COLO668 (cell line): ENCODE data around the gene C2CD2.
A peak's percentile ranks its signal among the peaks of the same experiment; 100 is the strongest.
"Not testable (repeated sequence)": the region's sequence is repeated elsewhere in the genome, so short reads cannot be mapped to it uniquely, and the experiment has no call there.

ENCODE experiments used
- DNase-seq: peaks from one replicate; lab custom pipeline; 2025; ENCODE audit not compliant: unreplicated experiment; lab: John Stamatoyannopoulos, UW

Gene C2CD2

DNA sequence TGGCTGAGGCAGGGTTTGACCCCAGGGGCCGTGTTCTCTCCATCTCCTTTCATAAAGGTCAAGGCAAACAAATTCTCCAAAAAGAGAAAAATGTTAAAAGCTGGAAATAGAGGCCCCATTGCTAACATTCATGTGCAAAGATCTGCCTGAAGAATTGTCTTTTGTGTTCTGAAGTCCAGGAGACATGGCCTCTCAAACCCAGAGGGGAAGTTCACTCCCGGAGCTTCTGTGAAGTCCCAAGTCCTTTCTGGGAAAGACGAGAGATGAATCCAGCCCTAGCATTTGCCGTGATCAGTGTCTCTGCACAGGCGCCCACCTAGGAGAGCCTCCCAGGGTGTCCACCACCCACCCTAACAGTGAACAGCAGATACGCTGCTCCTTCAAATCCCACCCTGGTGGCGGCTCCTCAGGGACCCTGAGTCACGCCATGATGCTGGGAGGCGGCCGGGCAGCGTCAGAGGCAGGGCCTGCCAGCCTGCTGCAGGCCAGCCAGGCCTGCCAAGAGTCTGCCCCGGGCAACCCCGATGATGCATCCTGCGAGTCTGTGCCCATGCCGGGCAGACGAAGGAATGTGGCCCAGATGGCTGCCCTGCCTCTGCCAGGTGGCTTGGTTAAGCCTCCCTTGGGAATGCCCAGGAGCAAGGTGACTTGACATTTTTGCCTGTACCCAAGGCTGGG lies 5.2 kb upstream of the C2CD2 start:
- DNase-seq = no peak

DNA sequence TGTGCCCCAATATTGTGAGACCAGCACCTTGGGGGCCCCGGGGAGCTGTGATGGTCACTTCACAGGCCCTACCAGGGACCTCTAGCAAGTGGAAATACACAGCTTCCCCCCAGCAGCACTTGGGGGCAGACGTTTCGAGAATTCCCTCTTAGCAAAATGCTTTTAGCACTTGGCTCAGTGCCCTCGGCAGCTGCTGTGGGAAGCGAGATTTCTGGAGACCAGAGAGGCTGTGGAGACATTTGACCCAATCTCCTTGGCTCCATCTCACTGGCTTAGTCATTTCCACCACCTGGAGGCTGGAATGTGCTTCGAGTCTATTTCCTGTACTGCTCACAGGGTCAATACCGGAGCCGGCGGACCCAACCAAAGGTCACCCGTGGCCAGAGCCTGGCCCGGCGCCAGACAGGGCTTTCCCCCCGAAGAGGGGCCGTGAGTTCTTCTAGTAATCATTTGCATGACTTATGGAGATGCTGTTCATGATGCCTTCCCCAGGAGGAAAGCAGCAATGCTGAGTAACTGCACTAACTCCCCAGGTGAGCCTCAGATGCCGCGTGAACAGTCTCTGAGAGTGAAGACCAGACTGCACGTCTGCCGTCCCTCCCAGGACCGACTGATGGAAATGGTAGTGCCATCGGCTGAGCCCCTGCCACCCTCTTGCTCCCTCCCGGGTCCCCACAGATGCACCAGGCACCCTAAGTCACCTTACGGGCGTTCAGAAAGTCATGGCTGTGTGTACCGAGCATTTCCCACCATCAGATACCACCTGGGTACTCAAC lies 4.4 kb upstream of the C2CD2 start:
- DNase-seq = peak; percentile 28

DNA sequence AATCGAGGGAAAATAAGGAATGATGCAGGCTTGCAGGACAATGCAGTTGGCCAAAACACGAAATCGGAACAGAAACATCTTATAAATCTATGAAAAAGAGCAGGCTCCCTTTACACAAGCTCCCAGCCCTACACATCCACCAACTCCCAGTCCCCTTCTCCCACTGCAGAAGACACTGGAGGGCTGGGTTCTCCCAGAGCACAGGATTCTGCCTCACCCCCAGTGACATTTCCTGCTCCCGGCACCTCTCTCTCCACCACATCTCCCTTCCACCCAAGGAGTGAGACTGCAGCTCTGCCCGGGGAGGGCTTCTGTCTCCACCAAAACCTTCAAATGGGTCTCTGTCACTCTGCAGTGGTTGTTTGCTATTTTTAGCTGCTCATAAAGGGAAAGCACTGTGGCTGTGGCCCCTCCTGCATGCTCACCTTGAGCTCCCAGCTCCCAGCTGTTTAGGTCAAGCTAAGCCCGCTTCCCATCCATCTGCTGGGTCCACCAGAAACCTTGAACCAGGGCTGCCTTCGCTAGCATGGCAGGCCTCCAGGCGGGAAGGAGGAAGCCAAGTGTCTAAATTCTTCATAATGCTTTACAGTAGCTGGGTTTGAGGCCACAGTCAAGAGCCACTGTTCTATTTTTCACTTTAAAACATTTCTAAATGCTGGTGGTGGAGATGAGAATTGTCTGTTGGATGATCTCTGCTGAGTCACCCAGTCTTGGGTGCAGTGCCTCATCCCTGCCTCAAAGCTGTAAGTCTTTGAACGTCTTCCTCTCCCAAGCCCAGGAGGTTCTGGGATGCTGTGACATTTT lies 3.3 kb upstream of the C2CD2 start:
- no peak for DNase-seq

DNA sequence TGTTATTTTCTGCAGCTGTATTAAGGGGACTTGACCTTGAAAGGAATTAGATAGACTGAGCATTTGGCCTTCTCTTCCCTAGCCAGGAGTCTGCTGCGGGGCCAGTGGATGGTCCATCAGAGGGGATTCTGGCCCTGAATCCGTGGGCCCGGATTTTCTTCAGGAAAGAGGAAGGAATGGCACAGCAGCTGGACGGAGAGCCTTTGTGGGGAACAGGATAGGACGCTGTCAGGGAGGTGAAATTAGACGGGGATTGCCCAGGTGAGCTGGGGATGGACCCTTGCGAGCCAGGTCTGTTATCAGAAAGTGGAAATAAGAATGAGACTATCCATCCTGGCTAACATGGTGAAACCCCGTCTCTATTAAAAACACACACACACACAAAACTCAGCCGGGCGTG lies 1.7 kb upstream of the C2CD2 start:
- no peak for DNase-seq

DNA sequence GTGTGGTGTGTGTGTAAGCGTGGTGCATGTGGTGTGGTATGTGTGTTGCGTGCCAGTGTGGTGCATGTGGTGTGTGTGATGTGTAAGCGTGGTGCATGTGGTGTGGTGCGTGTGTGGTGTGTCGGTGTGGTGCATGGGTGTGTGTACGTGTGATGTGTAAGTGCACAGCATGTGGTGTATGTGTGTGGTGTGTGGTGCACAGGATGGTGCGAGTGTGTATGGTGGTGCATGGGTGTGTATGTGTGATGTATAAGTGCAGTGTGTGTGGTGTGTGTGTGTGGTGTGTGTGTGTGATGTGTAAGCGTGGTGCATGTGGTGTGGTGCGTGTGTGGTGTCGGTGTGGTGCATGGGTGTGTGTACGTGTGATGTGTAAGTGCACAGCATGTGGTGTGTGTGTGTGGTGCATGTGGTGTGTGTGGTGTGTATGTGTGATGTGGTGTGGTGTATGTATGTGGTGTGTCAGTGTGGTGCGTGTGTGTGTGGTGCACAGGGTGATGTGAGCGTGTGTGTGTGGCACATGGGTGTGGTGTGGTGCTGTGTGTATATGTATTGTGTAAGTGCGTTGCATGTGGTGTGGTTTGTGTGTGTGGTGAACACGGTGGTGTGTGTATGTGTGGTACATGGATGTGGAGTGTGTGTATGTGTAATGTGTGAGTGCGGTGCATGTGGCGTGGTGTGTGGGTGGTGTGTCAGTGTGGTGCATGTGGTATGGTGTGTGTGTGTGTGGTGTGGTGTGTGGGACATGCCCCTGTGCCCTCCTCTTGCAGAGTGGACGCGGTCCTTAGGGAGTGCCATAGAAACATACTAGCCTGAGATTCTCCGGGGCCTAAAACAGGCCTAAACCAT lies 1.1 kb upstream of the C2CD2 start:
- no peak for DNase-seq

DNA sequence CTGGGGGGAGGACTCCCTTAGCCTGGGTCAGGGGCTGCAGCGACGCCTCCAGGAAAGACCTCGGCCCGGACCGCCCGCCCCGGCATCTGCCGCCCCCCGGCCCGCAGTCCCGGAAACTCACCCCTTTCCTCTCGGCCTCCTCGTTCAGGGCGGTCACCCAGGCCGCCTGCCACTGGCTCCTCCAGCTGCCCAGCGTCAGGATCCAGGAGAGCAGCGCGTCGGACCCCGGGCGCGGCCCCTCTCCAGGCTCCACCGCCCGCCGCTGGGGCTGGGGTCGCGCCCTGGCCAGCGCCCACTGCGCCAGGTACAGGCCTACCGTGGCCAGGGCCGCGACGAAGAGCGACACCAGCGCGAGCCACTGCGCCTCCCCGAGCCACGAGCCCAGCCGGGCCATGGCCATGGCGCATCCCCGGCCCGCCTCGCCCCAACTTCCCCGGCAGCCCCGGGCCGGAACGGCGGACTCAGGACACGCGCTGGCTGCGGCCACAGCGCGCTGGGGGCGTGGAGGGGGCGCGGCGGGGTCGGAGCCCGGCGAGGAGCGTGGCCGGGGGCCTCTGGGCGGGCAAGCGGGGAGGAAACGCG lies 478 bp downstream of the C2CD2 start:
- peak; percentile 48 for DNase-seq

DNA sequence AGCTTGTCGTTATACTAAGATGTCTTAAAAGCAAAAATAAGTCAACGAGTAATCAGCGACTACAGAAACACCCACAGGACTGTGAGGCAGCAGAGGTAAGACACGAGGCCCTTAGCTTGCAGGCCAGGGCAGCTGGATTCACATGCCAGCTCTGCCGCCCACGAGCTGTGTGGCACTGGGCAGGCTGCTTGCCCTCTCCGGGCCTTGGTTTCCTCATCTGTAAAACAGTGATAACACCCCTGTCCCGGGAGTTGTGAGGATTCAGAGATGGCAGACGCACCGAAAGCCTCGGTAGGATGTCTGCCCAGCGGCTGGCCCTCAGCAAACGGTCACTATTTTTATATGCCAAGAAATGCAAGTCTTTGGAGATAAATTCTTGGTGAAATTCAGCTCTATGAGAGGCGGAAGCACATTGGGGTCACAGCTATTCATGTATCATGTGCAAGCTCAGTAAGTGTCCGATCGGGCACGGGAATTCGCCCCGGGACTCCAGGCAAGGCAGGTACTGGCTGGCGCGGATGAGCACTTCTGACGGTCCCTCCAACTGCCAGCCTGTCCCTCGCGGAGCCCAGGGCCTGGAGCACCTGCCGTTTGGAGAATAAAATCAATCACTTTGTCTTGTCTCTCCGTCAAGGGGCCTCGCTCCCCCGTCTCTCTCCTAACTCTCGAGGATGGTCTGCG lies 1.1 kb downstream of the C2CD2 start:
- DNase-seq = peak; percentile 58

DNA sequence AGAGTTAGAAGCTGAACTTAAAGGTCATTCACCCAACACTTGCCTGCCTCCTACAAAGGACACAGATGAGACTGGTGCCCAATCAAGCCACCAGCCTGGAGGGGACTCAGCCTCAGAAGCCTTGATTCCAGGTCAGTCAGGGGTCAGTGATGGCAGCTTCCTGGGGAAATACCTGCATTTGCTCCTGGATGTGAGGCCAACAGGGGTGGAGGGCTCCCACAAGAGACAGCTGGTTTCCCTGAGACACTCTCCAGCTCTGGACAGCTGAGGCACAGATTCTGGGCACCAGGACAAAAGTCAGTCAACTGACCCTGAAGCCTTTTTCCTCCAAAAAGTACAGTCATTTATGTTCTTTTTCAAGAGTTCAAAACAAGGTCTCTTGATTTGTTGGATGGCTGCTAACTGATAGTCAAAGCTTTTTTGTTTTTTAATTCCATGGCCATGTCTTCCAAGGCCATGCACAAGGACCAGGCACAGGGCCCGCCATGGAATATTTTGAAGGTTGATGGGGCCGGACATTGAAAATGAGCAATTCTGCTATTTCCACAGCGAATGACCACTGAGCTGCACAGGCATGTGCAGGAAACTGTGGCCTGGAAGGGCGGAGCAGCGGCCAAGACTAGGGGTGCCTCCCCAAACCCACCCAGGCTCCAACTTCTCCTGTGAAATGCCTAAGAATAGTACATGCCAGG lies 1.8 kb downstream of the C2CD2 start:
- DNase-seq = no peak

DNA sequence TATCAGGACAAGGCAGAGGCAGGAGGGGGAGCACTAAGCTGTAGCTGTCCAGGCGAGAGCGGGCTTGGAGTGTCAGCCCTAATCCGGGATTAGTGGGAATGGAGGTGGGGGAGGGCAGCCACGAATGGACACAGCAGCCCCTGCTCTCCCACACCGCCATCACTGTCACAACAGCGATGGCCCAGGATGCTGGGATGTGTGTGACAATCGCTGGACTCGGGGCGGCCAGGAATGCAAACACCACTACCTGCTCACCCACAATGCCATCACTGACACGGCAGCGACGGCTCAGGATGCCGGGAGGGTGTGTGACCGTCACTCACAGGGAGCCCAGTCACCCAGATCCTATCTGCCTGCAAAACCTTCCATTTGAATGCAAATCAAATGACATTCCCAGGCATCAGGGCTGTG lies 2.9 kb downstream of the C2CD2 start:
- no peak for DNase-seq

DNA sequence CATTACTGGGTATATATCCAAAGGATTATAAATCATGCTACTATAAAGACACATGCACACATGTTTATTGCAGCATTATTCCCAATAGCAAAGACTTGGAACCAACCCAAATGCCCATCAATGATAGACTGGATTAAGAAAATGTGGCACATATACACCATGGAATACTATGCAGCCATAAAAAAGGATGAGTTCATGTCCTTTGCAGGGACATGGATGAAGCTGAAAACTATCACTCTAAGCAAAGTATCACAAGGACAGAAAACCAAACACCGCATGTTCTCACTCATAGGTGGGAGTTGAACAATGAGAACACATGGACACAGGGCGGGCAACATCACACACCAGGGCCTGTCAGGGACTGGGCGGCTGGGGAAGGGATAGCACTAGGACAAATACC lies 4.2 kb downstream of the C2CD2 start:
- not testable (repeated sequence) for DNase-seq

DNA sequence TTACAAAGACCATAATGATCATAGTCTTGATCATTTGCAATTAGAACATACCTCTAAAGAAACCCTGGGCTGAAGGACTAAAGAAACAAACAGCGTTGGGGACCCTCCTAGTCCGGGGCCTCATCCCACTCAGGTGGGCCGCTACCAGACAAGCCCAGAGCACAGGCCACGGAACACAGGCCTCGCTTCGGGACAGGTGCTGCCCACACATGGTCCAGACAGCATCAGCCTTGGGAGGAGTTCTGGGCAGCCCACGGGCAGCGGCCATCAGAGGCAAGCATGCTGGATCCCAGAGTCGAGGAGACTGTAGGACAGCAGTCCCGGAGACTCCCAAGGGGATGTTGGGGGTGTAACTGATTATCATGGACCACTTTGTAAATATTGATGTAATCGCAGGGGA lies 4.9 kb downstream of the C2CD2 start:
- DNase-seq = no peak

DNA sequence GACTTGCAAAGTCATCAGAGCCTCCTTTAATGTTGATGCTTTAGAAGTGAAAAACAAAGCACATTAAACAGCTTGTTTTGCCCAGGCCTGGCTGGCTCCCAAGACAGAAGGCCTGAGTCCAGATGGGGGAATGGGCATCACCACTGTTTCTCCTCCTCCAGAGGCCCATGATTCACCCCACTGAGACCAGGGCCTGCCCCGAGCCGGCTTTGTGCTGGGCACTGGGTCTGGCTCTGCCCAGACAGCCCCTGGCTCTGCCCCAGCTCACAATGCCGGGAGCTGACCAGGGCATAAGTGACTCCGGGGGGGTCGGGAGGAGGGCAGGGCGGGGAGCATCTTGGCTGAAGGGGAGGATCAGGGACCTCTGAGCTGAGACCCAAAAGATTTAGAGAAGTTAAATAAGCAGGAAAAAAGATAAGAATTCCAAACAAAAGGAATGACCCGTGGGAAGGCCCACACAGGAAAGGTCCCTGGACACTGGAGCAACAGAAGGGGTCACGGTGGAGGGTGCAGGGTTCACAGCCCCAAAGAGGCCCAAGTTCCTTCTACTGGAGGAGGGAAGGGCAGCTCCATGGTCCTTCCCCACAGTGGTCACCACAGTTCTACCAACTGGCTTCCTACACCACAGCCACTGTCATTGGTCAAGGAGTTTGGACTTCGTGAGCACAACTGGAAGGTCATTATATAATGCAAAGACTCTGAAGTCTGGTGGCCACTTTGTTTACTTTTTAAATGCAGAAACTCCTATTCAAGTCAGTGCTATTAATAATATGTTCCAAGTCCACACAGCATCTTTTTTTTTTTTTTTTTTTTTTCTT lies 5.5 kb downstream of the C2CD2 start:
- DNase-seq = no peak

DNA sequence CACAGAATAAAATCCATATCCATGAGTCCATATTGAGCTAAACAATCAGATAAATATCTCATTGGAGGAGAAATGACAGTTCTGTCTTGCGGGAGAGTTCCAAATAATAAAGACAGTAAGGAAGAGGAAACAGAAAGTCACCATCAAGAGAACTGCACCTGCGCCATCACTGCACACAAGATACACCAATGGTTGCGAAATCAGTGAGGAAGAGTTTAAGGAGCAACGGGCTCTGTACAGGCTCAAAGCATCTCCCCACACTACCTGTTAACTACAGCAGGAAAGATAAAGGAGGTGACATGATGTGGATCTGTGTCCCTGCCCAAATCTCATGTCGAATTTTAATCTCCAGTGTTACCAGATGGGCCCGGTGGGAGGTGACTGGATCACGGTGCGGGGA lies 7.8 kb downstream of the C2CD2 start:
- no peak for DNase-seq

DNA sequence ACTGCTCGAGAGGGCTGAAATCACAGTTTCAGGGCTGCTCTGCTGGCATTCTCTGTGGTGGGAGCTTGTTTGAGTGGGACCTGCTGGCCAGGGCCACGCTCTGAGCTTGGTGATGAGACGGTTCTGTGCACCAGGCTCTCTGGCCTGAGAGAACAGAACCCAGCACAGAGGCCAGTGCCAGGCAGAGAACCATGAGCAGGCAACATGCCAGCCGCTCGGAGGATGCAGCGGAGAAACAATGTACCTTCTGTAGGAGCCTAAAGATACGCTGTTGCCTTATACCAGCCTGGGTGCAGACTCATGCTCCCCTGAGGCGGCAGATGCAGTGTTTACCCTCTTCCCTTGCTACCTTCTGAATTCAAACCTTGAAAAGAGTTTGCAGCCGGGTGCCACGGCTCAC lies 10.0 kb downstream of the C2CD2 start:
- DNase-seq = no peak

DNA sequence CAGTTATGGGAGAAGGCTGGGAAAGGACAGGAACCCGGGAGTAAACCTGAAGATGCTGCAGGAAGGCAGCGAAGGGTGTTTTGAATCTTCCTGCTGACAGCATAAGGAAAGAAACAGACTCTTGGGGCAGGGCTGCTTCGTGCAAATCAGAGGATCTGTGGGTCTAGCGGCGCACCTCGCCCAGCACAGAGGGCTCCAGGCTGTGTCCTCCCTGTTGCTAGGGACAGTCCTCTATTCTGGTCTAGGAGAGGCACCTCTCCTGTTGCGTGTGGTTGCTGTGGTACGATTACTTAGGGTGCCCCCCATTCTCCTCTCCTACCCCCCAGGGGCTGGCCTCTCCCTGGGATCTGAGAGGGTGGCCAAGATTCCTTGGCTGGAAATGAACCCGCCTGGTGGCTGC lies 11.4 kb downstream of the C2CD2 start:
- no peak for DNase-seq

DNA sequence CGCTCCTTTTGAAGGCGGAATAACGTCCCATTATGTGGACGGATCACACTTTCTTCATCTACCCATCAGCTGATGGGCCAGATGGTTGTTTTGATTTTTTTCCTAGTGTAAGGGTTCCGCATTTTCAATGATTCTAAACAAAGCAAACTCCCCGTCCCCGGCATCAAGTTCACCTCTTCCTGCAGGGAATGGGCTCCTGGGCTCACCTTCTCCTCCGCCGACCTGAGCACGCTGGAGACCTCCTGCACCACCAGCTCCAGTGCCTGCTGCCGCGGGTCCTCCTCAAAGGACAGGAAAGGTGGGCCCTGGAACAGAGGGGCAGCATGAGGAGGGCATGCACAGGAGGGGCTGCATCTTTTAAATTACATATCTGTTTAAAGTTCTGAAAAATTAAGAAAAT lies 11.9 kb downstream of the C2CD2 start:
- DNase-seq = no peak

DNA sequence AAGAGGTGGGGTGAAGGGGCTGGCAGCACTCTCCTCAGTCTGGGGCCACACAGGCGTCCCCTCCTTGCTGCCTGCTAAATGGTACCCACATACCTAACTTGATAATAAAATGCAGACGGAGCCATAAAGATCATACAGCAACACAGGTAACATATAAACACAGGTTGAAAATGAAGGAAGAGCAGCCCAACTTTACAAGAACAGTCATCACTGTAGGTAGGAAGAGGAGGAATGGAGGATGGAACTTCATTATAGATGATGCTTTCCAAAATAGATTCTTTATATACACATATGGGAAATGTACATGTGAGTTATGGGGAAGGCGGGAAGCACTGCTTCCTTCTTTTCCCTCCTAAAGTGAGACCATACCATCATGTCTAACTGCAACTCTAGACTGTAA lies 13.4 kb downstream of the C2CD2 start:
- no peak for DNase-seq

DNA sequence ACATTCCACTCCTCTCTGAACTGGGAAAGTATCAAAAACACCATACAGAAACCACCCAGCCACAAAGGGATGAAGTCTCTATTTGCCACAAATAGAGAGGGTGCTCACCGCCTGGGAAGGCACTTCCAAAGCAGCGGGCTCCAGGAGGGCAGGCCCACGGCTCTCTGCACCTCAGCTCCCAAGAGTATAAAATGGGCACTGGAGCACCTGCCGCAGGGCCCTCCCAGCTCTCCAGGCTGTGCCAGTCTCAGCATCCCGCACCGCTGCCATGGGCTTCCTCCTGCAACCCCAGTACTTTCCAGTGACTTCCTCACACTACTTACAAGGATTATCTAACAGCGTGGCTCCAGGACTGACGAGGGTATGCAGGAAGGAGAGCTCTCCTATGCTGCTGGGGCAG lies 14.4 kb downstream of the C2CD2 start:
- DNase-seq = no peak
